Measurements from ENCODE around the gene SLC24A3. TPM values are rescaled to one million over a fixed set of nuclear protein-coding genes. Genes with fewer than 3 reads are reported as not detected.

The SLC24A3 gene
- total and polyA plus RNA-seq, 2 experiments from 2014 or later = not detected

GRCh38 chr20:19720991-19721390 is 508.5 kb downstream of the SLC24A3 start:
- no peak overlapping the region for H2AFZ ChIP-seq
- H3K9me3 ChIP-seq (ENCODE audit: low read depth) = no peaks in the 10 kb centered on the region
- no peak for TF ChIP-seq EZH2phosphoT487 (IDR thresholded peaks at IDR 0.05; ENCODE audit: insufficient read depth, low read depth)
- TF ChIP-seq EZH2 (IDR thresholded peaks at IDR 0.05; ENCODE audit: insufficient read depth, poor library complexity, severe bottlenecking) = no peak
- no peak overlapping the region for H3K4me3 ChIP-seq
- no peak for DNase-seq
- no peaks in the 10 kb centered on the region for H3K27me3 ChIP-seq (replicated peaks; ENCODE audit: insufficient read depth)
- peaks cover 6% of the 10 kb centered on the region for H3K4me1 ChIP-seq (ENCODE audit: insufficient read depth)
- 84 to 93% methylated on average over 8 to 18 of the region's 18 CpGs for WGBS, 2 experiments (ENCODE audit: low coverage in 1 of 2, low lambda C conversion rate in 2 of 2, missing lambda C conversion rate in 2 of 2)
- no peak overlapping the region for H3K4me2 ChIP-seq (ENCODE audit: unreplicated experiment)
- no peaks in the 10 kb centered on the region for H3K36me3 ChIP-seq (ENCODE audit: low read depth)
- peaks cover 3% of the 10 kb centered on the region; the same call in 1 of the 2 replicates for H3F3A ChIP-seq (ENCODE audit: insufficient read depth)
- no peaks in the 10 kb centered on the region for H3K79me2 ChIP-seq (ENCODE audit: insufficient read depth)
- no peaks in the 10 kb centered on the region for H4K20me1 ChIP-seq (ENCODE audit: insufficient read depth)
- in situ Hi-C loops (cut with MboI) = no loop called here
- H3K9me2 ChIP-seq (ENCODE audit: insufficient read depth) = no peaks in the 10 kb centered on the region
- no peak overlapping the region for H3K9ac ChIP-seq
- no peak overlapping the region for H3K27ac ChIP-seq

GRCh38 chr20:19723051-19723450 is 510.6 kb downstream of the SLC24A3 start:
- Histone ChIP-seq H3K36me3 (ENCODE audit: low read depth) (no peaks in the 10 kb centered on the region), H2AFZ (no peak overlapping the region), H3K4me1 (ENCODE audit: insufficient read depth) (peaks cover 14% of the 10 kb centered on the region), H3K9me3 (ENCODE audit: low read depth) (no peaks in the 10 kb centered on the region), H3K9ac (no peak overlapping the region), H3K4me3 (no peak overlapping the region), H3K27ac (no peak overlapping the region), H3F3A (ENCODE audit: insufficient read depth) (peaks cover 11% of the 10 kb centered on the region; the same call in 1 of the 2 replicates), H3K9me2 (ENCODE audit: insufficient read depth) (no peaks in the 10 kb centered on the region), H3K4me2 (ENCODE audit: unreplicated experiment) (no peak overlapping the region), H3K79me2 (ENCODE audit: insufficient read depth) (no peaks in the 10 kb centered on the region), H4K20me1 (ENCODE audit: insufficient read depth) (no peaks in the 10 kb centered on the region), H3K27me3 (replicated peaks; ENCODE audit: insufficient read depth) (no peaks in the 10 kb centered on the region)
- no peak for DNase-seq
- in situ Hi-C loops (cut with MboI) = no loop called here
- 76 to 80% methylated on average over 4 of the region's 4 CpGs for WGBS, 2 experiments (ENCODE audit: low coverage in 1 of 2, low lambda C conversion rate in 2 of 2, missing lambda C conversion rate in 2 of 2)
- TF ChIP-seq EZH2phosphoT487 (IDR thresholded peaks at IDR 0.05; ENCODE audit: insufficient read depth, low read depth) = no peak
- TF ChIP-seq EZH2 (IDR thresholded peaks at IDR 0.05; ENCODE audit: insufficient read depth, poor library complexity, severe bottlenecking) = no peak

- Histone ChIP-seq H3K4me2 (ENCODE audit: unreplicated experiment) (no peak overlapping the region), H3K4me1 (ENCODE audit: insufficient read depth) (peaks cover 14% of the 10 kb centered on the region), H4K20me1 (ENCODE audit: insufficient read depth) (no peaks in the 10 kb centered on the region), H3K27ac (no peak overlapping the region), H3K27me3 (replicated peaks; ENCODE audit: insufficient read depth) (no peaks in the 10 kb centered on the region), H3K4me3 (no peak overlapping the region), H3K79me2 (ENCODE audit: insufficient read depth) (no peaks in the 10 kb centered on the region), H3F3A (ENCODE audit: insufficient read depth) (peaks cover 11% of the 10 kb centered on the region; the same call in 1 of the 2 replicates), H3K9ac (no peak overlapping the region), H3K36me3 (ENCODE audit: low read depth) (no peaks in the 10 kb centered on the region), H3K9me2 (ENCODE audit: insufficient read depth) (no peaks in the 10 kb centered on the region), H2AFZ (no peak overlapping the region), H3K9me3 (ENCODE audit: low read depth) (no peaks in the 10 kb centered on the region)
- DNase-seq = no peak
- in situ Hi-C loops (cut with MboI) = no loop called here
- no peak for TF ChIP-seq EZH2phosphoT487 (IDR thresholded peaks at IDR 0.05; ENCODE audit: insufficient read depth, low read depth)
- 84 to 88% methylated on average over 11 of the region's 11 CpGs for WGBS, 2 experiments (ENCODE audit: low coverage in 1 of 2, low lambda C conversion rate in 2 of 2, missing lambda C conversion rate in 2 of 2)
Observed at GRCh38 chr20:19723813-19724430, 511.5 kb downstream of the SLC24A3 start.

GRCh38 chr20:19725373-19725772 is 512.9 kb downstream of the SLC24A3 start:
- H3K9me2 ChIP-seq (ENCODE audit: insufficient read depth) = no peaks in the 10 kb centered on the region
- in situ Hi-C loops (cut with MboI) = no loop called here
- H3K4me1 ChIP-seq (ENCODE audit: insufficient read depth) = peaks cover 14% of the 10 kb centered on the region
- H3K27ac ChIP-seq = no peak overlapping the region
- H3K79me2 ChIP-seq (ENCODE audit: insufficient read depth) = no peaks in the 10 kb centered on the region
- DNase-seq = no peak
- peaks cover 11% of the 10 kb centered on the region; the same call in 1 of the 2 replicates for H3F3A ChIP-seq (ENCODE audit: insufficient read depth)
- no peaks in the 10 kb centered on the region for H4K20me1 ChIP-seq (ENCODE audit: insufficient read depth)
- no peak overlapping the region for H2AFZ ChIP-seq
- no peak overlapping the region for H3K4me2 ChIP-seq (ENCODE audit: unreplicated experiment)
- H3K9ac ChIP-seq = no peak overlapping the region
- no peaks in the 10 kb centered on the region for H3K36me3 ChIP-seq (ENCODE audit: low read depth)
- H3K4me3 ChIP-seq = no peak overlapping the region
- 75 to 80% methylated on average over 4 of the region's 4 CpGs for WGBS, 2 experiments (ENCODE audit: low coverage in 1 of 2, low lambda C conversion rate in 2 of 2, missing lambda C conversion rate in 2 of 2)
- no peaks in the 10 kb centered on the region for H3K27me3 ChIP-seq (replicated peaks; ENCODE audit: insufficient read depth)
- TF ChIP-seq EZH2phosphoT487 (IDR thresholded peaks at IDR 0.05; ENCODE audit: insufficient read depth, low read depth) = no peak
- TF ChIP-seq EZH2 (IDR thresholded peaks at IDR 0.05; ENCODE audit: insufficient read depth, poor library complexity, severe bottlenecking) = no peak
- H3K9me3 ChIP-seq (ENCODE audit: low read depth) = no peaks in the 10 kb centered on the region
